HEK293T (cell line): ENCODE results near the gene KDM2B.

ENCODE experiments used
- CTCF ChIA-PET: fragments of 350-600 bp; formaldehyde crosslinking; extraction: SDS; loops from one replicate; lab custom pipeline; 2021; ENCODE audit warnings: antibody characterized with exemption, inconsistent platforms; lab: Yijun Ruan, JAX
- POLR2A ChIA-PET: fragments of 350-600 bp; formaldehyde crosslinking; extraction: SDS; loops from one replicate; lab custom pipeline; 2020; ENCODE audit warnings: antibody characterized with exemption, inconsistent platforms; lab: Yijun Ruan, JAX
- DNase-seq: peaks from one replicate; pipeline ENCODE4 v3.0.0; 2012; ENCODE audit warnings: mixed read lengths; ENCODE audit errors: extremely low spot score
- ARNT ChIP-seq: fragments of 450-650 bp; IDR thresholded peaks from 2 replicates; pipeline ENCODE4 v1.6.1; 2017; ENCODE audit warnings: mild to moderate bottlenecking
- BHLHE40 ChIP-seq: fragments of 450-650 bp; IDR thresholded peaks from 2 replicates; pipeline ENCODE4 v1.6.1; 2016; ENCODE audit warnings: mild to moderate bottlenecking, moderate library complexity, borderline replicate concordance
- CTBP1 ChIP-seq: fragments of 450-650 bp; IDR thresholded peaks from 2 replicates; pipeline ENCODE4 v1.6.1; 2016; ENCODE audit warnings: borderline replicate concordance
- ELF4 ChIP-seq: fragments of 450-650 bp; IDR thresholded peaks from 2 replicates; pipeline ENCODE4 v1.6.1; 2017; ENCODE audit warnings: antibody characterized with exemption
- FOXA1 ChIP-seq: fragments of 450-650 bp; IDR thresholded peaks from 2 replicates; pipeline ENCODE4 v1.6.1; 2016; ENCODE audit warnings: mild to moderate bottlenecking
- FOXK2 ChIP-seq: fragments of 450-650 bp; IDR thresholded peaks from 2 replicates; pipeline ENCODE4 v1.6.1; 2016; ENCODE audit warnings: mild to moderate bottlenecking
- FOXM1 ChIP-seq: fragments of 450-650 bp; IDR thresholded peaks from 2 replicates; pipeline ENCODE4 v1.6.1; 2017; ENCODE audit warnings: mild to moderate bottlenecking, borderline replicate concordance
- HDGF ChIP-seq: fragments of 450-650 bp; IDR thresholded peaks from 2 replicates; pipeline ENCODE4 v1.6.1; 2017; ENCODE audit warnings: antibody characterized with exemption, borderline replicate concordance
- L3MBTL2 ChIP-seq: fragments of 450-650 bp; conservative IDR thresholded peaks from 2 replicates; pipeline ENCODE4 v1.6.1; 2016; ENCODE audit warnings: mild to moderate bottlenecking
- LEF1 ChIP-seq: fragments of 450-650 bp; IDR thresholded peaks from 2 replicates; pipeline ENCODE4 v1.6.1; 2017; ENCODE audit warnings: mild to moderate bottlenecking, borderline replicate concordance
- NFRKB ChIP-seq: fragments of 450-650 bp; IDR thresholded peaks from 2 replicates; pipeline ENCODE4 v1.6.1; 2016; ENCODE audit warnings: mild to moderate bottlenecking, moderate library complexity
- SP1 ChIP-seq: fragments of 450-650 bp; IDR thresholded peaks from 2 replicates; pipeline ENCODE4 v1.6.1; 2017
- SUZ12 ChIP-seq: fragments of 450-650 bp; IDR thresholded peaks from 2 replicates; pipeline ENCODE4 v1.6.1; 2016; ENCODE audit warnings: mild to moderate bottlenecking
- TARDBP ChIP-seq: fragments of 450-650 bp; IDR thresholded peaks from 2 replicates; pipeline ENCODE4 v1.6.1; 2016
- ZNF384 ChIP-seq: fragments of 450-650 bp; IDR thresholded peaks from 2 replicates; pipeline ENCODE4 v1.6.1; 2016
- TF ChIP-seq, protein P1 (sequence below): fragments of 450-650 bp; IDR thresholded peaks from 2 replicates; pipeline ENCODE4 v1.6.1; 2016

KDM2B gene

DNA sequence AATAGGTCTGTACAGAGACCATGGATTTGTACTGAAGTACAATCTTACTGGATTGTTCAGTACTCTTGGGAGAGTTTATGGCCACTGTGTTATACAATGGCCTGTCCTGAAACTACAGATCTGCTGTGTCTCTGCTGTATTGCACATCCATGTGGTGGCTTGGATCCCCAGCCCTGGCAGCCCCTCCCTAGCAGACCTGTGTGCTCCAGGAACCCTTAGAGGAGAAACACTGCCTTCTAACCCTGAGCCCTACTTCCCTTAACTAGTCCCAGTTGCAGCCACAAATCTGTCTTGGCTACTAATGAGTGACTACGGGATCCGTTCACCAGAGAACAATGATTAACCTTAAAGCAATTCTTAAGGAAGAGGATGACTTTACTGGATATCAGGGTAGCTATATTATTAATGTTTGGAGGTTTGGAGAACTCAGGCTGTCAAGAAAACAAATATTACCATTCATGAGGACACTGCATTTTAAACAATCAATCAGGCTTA is 153.2 kb downstream of the KDM2B start:
- ChIA-PET CTCF (no interaction called here), POLR2A (no interaction called here)
- no peak for DNase-seq
- TF ChIP-seq ELF4 (no peak), LEF1 (no peak), ARNT (no peak), NFRKB (no peak), FOXM1 (no peak), BHLHE40 (no peak), ZNF384 (no peak), L3MBTL2 (no peak), FOXA1 (no peak), CTBP1 (no peak), FOXK2 (no peak), HDGF (no peak)

DNA sequence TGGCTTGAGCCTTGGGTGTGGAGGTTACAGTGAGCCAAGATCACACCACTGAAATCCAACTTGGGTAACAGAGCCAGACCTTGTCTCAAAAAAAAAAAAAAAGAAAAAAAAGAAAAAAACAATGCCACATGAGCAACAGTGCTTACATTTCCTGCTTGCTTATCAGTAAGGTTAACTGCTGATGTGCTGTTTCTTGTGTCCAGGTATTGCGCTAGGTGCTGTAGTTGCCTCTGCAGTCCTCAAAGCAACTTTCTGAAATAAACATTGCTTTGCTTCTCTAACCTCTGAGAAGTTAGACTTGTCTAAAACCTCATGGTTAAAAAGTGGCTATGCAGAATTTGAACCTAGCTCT is 156.2 kb downstream of the KDM2B start:
- POLR2A ChIA-PET = no interaction called here

DNA sequence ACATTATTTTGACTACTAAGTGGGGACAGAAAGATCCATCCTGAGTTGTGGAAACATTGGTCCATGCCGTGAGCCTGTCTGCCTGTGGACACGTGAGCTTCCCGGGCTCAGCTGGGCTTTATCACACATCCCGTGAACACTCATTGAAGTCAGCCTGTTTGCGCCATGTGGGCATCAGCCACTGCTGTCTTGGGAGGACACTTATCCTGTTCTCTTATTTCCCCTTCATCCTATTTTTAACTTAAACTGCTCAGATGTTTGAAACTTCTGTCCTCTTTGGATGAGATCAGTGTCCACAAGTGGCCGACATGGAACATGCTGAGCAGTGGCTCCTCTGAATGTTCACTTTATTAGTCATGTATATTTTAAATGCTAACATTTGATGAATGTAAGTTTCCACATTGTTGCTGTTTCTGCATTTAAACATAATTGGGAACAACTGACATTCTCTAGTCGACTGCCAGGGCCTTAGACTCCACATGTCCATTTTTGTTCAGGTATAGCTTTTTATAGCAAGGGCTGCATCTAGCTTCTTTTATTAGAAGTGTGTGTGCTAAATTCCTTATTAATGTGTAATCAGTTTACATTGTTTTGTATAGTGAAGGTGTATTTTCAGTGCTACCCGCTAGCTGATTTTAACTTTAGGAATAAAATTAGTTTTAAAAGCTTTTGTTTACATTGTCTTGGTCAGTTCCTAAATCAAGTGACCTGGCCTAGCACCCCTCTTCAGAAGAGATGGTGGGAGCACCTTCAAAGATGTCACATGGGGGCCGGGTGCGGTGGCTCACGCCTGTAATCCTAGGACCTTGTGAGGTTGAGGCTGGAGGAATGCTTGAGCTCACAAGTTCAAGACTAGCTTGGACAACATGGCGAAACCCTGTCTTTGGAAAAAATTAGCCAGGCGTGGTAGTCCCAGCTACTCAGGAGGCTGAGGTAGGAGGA is 156.9 kb downstream of the KDM2B start:
- TF ChIP-seq TARDBP (no peak), LEF1 (no peak), FOXK2 (no peak), ZNF384 (no peak), BHLHE40 (no peak), ARNT (no peak), CTBP1 (no peak), HDGF (no peak), NFRKB (no peak), SUZ12 (no peak), ELF4 (no peak), L3MBTL2 (no peak), FOXM1 (no peak), FOXA1 (no peak)
- TF ChIP-seq, protein P1, sequence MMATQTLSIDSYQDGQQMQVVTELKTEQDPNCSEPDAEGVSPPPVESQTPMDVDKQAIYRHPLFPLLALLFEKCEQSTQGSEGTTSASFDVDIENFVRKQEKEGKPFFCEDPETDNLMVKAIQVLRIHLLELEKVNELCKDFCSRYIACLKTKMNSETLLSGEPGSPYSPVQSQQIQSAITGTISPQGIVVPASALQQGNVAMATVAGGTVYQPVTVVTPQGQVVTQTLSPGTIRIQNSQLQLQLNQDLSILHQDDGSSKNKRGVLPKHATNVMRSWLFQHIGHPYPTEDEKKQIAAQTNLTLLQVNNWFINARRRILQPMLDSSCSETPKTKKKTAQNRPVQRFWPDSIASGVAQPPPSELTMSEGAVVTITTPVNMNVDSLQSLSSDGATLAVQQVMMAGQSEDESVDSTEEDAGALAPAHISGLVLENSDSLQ = no peak
- CTCF ChIA-PET = interaction anchor here (1.0 kb wide), 1 partner anchor 370 kb away, joined by 3 read pairs; no protein-coding TSS in a partner anchor
- DNase-seq = no peak
- POLR2A ChIA-PET = no interaction called here

More for the DNA sequence above, 156.2 kb downstream of the KDM2B start:
- DNase-seq = no peak
- CTCF ChIA-PET = interaction anchor here (1.0 kb wide), 1 partner anchor 370 kb away, joined by 3 read pairs; no protein-coding TSS in a partner anchor
- no peak for TF ChIP-seq CTBP1
- TF ChIP-seq HDGF = no peak
- TF ChIP-seq FOXM1 = no peak

DNA sequence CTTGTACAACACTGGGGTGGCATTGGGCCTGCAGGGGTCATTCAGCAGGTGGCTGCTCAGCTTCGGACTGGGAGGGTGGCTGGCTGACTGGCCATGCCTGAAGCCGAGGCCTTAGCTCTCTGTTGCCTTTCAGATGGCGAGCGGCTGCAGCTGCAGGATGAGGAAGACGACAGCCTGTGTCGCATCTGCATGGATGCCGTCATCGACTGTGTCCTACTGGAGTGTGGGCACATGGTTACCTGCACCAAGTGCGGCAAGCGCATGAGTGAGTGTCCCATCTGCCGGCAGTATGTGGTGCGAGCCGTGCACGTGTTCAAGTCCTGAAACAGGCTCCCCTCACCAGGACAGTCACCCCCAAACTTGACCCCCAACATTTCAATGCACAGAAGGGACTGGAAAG is 157.6 kb downstream of the KDM2B start:
- TF ChIP-seq FOXK2 = no peak
- no peak for TF ChIP-seq L3MBTL2
- no peak for TF ChIP-seq SUZ12
- TF ChIP-seq BHLHE40 = no peak
- TF ChIP-seq TARDBP = no peak
- TF ChIP-seq, protein P1 = no peak
- no peak for TF ChIP-seq ARNT
- no peak for TF ChIP-seq ELF4
- TF ChIP-seq HDGF = no peak
- no peak for TF ChIP-seq NFRKB
- no peak for DNase-seq
- POLR2A ChIA-PET = no interaction called here
- CTCF ChIA-PET = no interaction called here

DNA sequence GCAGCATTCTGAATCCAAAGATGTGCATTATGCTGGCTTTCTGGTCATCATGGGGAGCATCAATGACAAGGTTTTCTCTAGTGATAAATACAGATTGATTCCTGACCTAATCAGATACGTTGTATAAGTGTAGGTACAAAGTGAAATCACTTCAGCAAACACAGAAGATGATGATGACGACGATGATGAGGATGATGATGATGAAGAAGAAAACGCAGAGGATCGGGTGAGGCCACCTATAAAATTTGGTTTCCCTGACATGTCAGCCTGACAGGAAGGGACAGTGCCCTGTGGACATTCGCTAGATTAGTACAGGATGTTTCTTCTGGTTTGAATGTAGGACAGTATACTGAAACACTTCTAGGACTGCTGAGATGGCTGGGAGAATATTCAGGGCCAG is 160.7 kb downstream of the KDM2B start:
- POLR2A ChIA-PET = no interaction called here
- CTCF ChIA-PET = no interaction called here

DNA sequence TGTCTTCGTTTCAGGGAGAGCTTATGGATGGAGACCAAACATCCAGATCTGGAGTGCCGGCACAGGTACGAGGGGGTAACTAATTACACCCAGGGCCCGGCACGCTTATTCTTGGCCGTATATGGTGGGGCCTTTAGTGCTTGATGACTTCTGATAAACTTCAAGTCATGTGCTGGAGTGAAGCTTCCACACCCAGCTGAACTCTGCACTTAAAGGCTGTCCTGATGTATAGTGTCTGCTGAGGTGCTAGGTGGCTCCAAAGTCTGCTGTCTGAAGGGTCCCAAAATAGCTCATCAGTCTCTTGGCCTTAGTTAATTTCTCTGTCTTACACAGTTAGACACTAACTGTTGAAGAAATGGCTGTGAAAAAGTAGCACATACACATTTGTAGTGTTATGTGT is 163.0 kb downstream of the KDM2B start:
- ChIA-PET POLR2A (interaction anchor here (1.2 to 1.8 kb wide), 2 partner anchors 18 to 66 kb away, joined by 4 to 7 read pairs; partner anchors contain the start of gene RNF34), CTCF (no interaction called here)
- TF ChIP-seq ELF4 (no peak), TARDBP (no peak), L3MBTL2 (no peak), SUZ12 (no peak), SP1 (no peak), ZNF384 (no peak), HDGF (no peak), FOXK2 (no peak), ARNT (no peak), BHLHE40 (no peak), NFRKB (no peak), CTBP1 (no peak), FOXM1 (no peak), LEF1 (no peak), FOXA1 (no peak)
- TF ChIP-seq, protein P1 = no peak

More for the DNA sequence above, 160.7 kb downstream of the KDM2B start:
- DNase-seq = no peak
- no peak for TF ChIP-seq SUZ12
- no peak for TF ChIP-seq L3MBTL2
- no peak for TF ChIP-seq ELF4
- TF ChIP-seq, protein P1 = no peak
- no peak for TF ChIP-seq ZNF384

More for the DNA sequence above, 163.0 kb downstream of the KDM2B start:
- DNase-seq = no peak
